HG02623 (cell line): ENCODE results near the gene MYF5.

ENCODE experiments used
- ATAC-seq: cut with Tn5 transposase; IDR thresholded peaks from one replicate; pipeline ENCODE4 v1.9.1; 2021; ENCODE audit warnings: moderate library complexity; ENCODE audit not compliant: unreplicated experiment

MYF5 gene

DNA sequence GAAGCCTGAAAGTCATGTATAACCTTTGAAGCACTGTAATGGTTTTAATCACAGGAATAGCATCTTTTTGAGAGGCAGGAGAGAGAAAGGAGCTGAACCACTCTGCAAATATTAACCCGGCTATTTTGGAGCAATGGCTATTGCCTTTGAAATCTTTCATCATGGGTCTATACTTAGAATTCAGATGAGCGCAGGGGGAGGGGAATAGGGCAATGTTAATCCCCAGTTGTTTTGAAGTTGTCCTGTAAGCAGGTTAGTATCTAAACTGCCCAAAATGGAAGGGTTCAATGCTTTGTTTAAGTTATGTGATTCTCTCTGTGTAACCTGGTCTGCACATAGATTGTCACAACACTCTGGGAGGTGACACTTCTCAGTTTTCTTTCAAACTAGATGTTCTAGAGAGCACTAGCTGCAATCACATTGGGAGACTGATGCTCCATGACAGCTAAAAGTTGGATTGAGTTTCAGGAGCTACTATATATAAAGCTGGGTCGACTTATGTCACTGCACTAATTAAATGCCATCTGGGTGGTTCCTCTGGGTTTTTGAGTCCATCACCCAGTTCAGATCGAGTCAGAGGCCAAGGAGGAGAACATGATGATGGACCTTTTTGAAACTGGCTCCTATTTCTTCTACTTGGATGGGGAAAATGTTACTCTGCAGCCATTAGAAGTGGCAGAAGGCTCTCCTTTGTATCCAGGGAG is 9.4 kb upstream of the MYF5 start, which contains the start of gene MYF6:
Gene MYF6 (plus strand): TSS at position 509 of the 704 bp plus-strand sequence. CDS start 86 bp downstream, at position 595.
- ATAC-seq: no peak

DNA sequence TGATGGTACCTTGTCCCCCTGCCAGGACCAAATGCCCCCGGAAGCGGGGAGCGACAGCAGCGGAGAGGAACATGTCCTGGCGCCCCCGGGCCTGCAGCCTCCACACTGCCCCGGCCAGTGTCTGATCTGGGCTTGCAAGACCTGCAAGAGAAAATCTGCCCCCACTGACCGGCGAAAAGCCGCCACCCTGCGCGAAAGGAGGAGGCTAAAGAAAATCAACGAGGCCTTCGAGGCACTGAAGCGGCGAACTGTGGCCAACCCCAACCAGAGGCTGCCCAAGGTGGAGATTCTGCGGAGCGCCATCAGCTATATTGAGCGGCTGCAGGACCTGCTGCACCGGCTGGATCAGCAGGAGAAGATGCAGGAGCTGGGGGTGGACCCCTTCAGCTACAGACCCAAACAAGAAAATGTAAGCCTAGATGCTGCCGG is 8.9 kb upstream of the MYF5 start:
- no peak for ATAC-seq

DNA sequence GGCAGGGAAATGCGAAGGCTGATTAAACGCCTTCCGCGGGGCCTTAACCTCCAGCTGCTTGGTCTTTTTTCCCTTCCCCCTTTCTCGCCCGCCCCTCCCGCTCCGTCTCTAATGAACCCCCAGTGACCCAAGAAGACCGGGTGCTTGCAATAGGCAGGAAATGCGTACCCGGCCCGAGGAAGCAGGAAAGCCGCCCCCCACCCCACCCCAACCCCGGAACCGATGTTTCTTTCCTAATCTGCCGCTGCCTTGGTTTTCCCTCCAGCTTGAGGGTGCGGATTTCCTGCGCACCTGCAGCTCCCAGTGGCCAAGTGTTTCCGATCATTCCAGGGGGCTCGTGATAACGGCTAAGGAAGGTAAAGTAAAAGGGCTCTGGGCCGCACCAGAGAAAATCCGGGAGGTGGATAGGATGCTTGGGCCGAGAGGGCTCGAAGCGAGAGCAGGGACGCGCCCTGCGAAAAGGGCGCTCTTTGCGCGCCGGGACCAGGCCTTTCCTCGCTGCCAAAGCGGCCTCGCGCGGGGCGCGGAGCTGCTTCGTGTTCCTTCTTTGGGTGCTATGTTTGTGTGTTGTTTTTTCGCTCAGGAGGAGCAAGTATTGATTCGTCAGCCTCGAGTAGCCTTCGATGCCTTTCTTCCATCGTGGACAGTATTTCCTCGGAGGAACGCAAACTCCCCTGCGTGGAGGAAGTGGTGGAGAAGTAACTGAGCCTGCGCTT is 8.3 kb upstream of the MYF5 start:
- ATAC-seq: no peak

DNA sequence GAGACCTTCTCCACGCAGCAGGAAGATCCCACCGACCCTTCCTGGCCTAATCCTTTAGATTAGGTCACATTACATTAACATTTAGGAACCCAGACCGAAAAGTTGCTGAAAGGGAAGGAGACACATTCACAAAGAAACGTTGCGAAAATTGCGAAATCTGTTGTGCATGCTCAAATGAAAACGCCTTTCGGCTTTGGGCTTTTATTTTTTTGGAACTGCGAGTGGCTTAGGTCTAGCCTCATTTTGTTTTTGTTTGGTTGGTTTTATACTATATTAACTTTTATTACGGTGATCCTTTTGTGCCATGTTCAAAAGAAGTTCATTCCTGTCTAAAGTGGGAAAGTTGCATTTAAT is 7.8 kb upstream of the MYF5 start:
- ATAC-seq: no peak

DNA sequence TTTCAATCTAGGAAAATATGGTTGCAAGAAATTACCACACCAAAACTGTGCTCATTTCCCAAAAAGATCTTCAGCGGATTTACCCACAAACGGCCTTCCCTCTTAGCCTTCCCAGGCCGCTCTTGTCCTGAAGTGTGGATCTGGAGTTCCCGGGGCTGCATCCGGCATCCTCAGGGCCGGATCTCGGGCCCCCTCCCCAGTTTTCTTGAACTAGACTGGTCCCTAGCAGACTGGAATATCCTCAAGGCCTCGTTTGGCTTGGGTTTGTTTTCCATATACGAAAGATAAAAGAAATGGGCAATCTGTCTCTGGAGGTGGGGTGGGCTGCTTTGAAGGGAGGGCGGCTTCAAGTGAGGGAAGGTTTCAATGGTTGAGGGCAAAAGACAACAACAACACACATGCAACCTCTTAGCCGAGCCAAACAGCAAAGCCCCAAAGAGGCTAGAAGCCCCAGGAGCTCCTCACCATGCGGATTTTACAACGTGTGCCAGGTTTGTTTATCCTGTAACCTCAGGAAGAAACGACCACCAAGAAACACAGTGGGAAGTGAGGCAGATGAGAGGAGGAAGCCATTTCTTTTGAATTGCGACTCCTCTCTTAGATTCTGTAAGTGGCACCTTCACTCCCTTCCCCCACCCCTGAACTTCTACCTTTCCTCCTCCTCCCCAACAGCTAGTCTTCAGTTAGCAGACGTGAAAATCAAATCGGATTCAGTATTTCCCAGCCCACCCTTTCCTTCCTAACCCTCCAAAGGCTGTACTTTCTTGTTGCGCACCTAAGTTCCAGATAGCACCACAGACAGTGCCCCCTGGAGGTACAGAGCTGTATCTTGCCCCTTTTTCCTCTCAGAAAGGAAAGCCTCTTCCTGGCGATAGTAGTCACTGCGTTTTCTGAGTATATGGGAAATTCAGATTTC is 6.6 kb upstream of the MYF5 start:
- peak; percentile 72 for ATAC-seq

DNA sequence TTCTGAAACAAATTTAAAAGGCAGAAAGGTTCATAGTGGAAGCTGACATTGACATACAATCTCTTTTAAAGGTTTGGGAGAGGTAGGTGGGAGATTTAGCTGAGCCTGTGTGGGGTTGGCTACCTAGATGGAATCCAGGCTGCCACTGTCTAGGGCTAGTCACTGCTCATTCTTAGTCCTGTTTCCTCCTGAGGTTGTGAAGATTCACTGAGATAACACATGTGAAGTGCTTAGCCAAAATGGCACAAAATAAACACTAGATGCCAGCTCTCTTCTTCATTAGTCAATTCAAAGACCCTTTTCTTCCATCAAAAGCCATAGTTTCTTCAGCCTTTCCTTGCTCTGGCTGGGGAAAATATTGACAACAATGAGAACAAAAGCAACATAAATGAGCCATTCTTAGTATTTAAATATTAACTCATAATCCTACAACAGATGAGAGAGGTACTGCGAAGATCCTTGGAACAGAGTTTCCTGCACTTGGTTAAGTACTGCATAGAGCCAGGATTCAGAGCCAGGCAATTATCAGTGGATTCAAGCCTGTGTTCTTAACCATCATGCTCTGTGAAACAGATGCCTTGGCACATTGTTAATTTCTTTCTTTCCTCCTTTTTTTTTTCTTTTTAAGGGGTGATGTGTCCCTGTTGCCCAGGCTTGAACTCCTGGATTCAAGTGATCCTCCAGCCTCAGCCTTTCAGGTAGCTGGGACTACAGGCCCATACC is 5.8 kb upstream of the MYF5 start:
- ATAC-seq: peak; percentile 23

DNA sequence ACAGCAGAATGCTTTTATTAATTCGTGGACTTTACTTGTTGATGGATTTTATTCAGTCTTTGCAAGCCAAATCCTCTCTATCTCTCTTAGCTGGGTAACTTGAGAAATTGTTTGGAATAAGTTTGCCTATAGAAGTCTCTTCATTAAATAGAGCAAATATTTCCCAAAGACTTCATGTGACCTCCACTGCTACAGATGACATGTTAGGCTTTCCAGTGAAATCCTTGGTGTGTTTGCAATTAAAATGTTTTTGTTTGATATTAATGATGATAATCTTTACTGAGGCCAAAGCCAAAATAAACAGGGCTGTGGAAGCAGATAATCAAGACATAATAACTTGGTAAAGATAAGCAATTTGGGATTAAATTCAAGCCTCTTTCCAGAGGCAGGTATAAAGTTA is 4.8 kb upstream of the MYF5 start:
- no peak for ATAC-seq

DNA sequence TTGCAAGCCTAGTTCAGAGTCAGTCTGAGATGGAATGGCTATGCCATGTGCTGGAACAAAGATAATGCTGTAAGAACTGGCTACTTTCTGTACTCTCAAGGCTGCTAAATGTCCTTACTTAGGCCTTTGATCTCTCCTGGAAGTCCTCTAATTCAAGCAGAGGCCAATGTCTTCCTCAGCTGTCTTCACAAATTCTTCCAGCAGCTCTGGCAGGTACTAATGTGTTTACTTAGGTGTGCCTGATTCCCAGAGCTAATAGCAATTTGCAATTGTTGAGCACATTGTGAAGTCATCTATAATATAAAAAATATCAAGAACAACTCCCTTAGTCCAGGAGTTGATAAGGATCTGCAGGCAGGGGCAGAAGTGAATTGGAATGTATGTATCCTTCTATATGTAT is 3.8 kb upstream of the MYF5 start:
- ATAC-seq: no peak

DNA sequence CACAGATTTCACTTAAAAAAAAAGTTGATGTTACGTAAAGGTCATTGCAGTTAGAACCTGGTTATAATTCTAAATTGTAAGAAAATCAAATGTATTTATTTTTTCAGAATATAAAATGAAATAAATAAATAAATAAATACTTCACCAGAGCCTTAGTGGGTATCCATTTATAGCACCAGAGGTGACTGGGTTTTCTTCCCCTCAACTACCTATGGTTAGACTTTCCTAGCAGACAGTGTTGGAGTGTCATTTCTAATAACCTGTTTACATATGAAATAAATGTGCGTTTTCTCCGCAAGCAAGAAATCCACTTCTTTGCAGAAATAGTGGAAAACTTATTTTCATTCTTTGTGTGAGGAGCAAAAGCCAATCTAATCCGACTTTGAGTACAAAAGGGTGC is 3.3 kb upstream of the MYF5 start:
- no peak for ATAC-seq

DNA sequence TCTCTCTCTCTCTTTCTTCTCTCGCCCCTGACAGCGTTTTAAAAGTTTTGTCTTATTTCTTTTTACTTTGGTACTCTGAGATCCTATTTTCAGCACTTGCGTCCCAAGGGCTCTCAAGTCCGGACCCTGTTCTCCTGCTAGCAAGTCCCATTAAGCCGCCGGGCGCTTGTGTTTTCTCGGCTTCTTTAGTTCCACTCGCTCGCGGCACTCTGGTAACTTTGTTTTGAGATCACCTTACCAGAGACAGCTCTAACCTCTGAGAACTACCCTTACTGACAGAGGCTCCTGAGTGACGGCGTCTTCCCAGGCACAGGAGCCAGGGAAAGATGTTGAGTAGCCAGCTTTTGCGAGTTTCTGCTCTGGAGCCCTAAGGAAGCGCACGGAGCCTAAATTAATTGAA is 2.7 kb upstream of the MYF5 start:
- no peak for ATAC-seq

DNA sequence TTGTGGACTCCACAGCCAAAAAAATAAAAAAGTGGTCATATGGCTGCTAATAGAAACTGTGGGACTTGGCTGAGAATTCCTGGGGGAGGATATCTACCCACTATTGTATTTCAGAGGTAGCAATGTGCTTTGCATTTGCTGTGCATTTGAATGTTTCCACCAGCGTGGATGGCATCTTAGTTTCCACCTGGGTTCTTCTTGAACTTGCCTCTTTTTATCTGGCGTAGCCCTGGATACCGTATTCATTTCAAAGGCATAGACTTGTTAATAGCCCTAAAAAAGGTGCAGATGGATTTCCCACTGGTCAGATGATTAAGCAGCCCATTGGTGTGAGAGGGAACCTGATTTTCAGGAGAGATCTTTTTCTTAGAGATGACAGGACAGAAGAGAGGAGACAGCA is 1.9 kb upstream of the MYF5 start:
- ATAC-seq: no peak

DNA sequence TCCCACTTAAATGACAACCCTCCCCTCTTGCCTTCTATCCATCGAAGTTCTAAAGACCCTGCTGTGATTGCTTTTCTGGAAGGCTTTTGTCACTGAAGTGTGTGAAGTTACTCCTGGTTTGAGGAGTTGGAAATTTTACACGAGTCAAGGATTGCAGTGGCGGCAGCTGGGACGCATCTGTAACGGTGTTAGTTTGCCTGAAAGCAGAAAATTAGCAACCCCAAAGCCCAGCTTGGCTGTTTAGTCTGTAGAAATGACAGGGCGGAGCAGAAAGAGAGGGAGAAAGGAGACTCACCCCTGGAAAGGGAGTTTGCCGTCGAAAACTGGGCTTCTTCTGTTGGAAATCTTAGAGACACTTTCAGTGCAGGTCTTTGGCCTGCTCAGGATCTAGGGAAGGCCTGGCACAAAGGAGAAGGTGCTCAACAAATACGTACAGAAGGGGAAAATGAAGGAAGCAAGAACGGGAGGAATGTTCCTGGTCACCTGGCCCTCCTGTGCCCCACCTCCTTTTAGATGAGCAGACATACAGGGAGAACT is 931 bp upstream of the MYF5 start:
- no peak for ATAC-seq

DNA sequence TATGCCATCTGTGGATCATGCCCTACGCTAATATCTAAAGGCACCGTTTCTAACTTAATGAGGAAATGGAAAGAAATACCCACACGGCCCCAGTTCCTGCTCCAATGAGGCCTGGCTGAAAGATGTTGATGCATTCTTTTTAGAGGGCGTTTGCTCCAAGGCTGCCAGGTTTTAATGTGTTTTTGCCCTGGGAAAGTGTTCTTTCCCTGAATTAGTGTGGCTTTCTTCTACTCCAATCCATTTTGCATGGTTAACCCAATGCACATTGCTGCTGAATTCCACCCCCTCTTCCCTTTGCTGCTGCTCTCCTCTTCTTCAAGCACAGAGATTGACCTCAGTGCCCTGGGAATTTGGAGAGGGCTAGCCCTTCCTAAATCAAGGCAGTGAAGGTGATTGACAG is 1.1 kb downstream of the MYF5 start:
- no peak for ATAC-seq

DNA sequence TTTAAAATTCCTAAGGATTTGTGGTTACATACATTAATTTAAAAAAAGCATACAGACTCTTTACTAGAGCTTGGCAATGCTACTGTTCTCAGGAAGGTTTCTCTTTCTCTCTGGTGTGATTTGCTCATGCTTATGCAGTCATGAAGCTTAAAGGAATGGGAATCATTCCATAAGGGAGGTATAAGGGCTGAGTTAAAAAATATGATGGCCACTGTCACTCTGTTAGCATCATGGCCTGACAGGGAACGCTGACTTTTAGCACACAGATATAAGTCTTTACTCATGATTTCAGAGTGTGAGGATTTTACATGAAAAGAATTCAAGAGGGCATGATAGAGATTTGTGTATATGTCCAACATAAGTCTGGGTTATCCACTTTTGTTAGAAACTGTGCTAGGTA is 3.8 kb downstream of the MYF5 start:
- ATAC-seq: no peak

DNA sequence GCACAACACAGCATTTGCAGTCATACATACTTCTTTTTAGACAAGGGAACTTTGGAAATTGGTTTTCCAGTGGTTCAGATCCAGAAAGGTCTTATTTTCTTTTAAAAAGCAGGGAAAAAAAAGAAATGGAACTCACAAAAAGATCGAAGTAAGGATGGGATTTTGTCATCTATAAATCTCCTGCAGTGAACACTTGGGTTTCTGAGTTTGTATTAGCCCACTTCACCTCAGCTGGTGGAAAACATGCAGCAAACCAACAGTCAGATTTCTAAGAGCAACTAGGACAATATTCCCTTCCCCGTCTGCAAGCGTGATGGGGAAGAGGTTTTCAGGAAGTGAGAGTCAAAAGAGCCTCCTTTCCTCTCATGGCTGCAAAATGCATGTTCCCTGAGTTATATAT is 4.6 kb downstream of the MYF5 start:
- ATAC-seq: no peak

DNA sequence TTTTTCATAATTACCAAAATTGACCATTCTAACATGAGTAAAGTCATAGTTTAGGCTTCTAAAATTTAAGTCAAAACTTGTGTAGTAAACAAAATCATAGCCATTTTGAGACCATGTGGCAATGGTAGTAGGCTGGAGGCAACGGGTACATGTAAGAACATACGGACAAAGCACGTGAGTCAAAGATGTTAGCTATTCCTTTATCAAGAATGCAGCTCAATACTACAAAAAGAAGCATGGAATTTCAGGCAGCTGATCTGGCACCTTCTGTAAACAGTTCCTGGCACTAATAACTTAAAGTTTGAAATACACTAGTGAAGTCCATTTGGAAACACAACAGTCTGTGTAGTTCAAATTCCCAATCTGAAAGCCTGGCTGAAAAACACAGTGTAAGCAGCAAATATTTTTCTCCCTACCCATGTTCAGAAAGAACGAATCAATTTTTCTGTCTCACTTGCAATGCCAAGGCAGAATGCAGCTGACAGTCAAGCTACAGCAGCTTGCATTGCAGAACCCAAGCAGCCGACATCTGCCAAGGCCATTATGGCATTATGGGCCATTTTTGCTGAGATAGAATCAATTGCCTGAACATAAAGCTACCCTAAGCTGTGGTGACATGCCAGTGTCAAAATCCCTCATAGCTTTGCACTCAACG is 29.3 kb downstream of the MYF5 start:
- no peak for ATAC-seq

DNA sequence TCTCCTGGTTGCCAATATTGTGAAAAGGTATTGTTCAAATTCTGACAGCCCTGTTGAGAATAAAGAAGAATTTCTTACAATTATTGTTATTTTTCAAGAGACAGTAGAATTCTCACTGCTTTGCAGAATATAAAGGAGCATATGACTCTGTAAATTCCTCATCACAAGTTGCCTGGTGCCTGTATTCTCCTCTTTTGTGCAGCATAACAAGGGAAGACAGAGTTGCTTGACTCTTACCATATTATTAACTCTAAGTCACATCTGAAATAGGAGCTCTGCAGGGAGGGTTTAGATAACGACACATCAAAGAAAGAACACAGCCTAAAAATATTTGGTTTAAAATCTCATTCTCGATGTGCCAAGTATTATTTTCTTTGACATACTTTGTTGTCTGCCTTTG is 31.1 kb downstream of the MYF5 start:
- no peak for ATAC-seq

DNA sequence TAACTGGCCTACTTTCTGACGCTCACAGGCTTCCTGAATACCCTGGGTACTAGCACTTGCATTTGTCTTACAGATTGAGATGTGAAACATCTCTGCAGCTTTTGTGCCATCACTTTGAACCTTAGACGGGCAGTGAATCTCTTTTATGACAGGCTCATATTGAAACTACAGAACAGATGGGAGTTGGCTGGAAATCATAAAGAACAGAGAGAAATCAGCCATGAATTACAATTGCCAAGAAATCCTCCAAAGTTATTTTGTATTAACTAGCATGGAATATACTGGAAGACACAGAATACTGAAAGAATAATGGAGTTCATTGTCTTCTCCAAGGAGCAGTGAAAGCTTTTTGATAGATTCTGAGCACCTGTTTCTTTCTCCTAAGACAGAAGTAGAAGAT is 32.7 kb downstream of the MYF5 start:
- ATAC-seq: no peak

DNA sequence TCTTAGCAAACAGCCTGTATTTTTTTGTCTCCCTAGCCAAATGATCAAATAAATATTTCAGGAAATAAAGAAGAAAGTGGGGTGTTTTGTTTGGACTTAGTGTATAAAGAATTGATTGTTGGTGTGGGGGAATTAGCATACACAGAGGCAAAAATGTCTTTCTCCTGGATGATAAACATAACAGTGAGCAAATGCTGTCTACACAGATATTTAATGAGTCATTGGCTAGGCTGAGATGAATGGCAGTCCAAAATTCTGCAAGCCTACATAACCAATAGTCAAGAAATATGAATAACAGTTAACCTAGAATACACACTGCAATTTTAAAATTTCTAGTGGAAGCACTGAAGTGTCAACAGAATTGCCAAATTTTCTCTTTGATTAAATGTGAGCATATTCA is 35.8 kb downstream of the MYF5 start:
- ATAC-seq: no peak

DNA sequence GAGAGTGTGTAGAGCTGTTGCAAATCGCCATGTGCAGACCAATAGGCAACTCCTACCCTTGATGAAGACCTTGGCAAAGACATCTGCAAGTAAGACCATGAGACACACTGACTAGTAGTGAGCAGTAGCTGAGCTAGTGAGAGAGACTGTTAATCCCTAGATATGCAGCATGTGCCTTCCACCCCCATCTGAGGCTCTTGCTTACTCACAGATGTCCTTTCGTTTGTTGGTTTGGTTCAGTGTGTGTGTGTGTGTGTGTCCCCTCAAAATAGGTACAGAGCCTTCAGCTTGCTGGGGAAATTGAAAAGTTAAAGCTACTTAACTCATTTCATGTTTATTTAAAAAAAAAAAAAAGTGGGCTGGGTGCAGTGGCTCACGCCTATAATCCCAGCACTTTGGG is 37.6 kb downstream of the MYF5 start:
- ATAC-seq: no peak
